Ishikawa (cell line): Measurements from ENCODE around the gene ZGRF1.
A peak's percentile ranks its signal among the peaks of the same experiment; 100 is the strongest.

Experiments
- EP300 ChIP-seq: IDR thresholded peaks from 2 replicates; pipeline ENCODE4 v1.6.1; 2012; ENCODE audit warnings: borderline replicate concordance
- TAF1 ChIP-seq: IDR thresholded peaks from 2 replicates; pipeline ENCODE4 v1.6.1; 2012; ENCODE audit warnings: low read depth, mild to moderate bottlenecking
- TF ChIP-seq, protein P1 (sequence below): IDR thresholded peaks from 2 replicates; pipeline ENCODE4 v1.6.1; 2012; ENCODE audit warnings: low read depth, mild to moderate bottlenecking
- TF ChIP-seq, protein P2 (sequence below): IDR thresholded peaks from 2 replicates; pipeline ENCODE4 v1.6.1; 2012

DNA sequence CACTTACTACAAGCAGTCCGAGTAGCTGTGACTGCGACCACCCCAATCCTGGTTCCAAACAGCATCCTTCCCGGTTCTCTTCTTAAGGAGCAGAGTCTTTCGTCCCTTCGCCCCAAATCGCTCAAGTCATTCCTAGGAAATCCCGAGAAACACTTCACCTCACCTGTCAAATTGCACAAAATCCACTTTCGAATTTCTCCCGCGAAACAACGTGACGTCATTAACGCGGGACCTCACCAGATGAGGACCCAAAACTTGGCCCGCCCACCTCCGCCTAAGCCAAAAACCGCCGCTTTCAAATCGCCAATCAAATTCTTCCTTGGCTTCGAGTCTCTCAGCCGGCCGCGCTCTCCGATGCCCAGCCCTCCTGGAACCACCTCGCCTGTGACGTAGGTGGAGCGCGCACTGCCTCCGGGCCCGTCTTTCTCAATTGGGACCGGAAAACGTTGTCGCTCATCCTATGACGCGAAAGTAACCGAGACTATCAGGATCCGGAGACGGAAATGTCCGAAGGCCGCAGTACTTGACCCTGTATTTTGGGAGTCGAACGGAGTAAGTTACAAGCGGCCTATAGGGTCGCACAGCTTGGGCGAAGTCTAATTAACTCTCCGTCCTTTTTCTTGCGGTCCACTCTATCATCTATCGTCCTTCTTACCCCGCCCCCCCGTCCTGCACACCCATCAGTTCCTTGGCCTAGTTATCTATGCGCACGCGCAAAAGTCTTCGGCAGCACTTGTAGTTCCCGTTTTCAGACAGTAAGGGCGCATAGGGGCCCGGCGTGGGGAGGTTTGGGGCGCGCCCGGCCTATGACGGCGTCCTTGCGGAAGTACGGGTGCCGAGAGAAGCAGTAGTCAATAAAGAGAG is at the start of gene ZGRF1, which contains the start of gene LARP7:
- 0 out of 2 replicates have a peak, but pooled peaks have one; percentile 14 for TF ChIP-seq EP300
- TF ChIP-seq TAF1, result peak; percentile 38
- TF ChIP-seq, protein P1, sequence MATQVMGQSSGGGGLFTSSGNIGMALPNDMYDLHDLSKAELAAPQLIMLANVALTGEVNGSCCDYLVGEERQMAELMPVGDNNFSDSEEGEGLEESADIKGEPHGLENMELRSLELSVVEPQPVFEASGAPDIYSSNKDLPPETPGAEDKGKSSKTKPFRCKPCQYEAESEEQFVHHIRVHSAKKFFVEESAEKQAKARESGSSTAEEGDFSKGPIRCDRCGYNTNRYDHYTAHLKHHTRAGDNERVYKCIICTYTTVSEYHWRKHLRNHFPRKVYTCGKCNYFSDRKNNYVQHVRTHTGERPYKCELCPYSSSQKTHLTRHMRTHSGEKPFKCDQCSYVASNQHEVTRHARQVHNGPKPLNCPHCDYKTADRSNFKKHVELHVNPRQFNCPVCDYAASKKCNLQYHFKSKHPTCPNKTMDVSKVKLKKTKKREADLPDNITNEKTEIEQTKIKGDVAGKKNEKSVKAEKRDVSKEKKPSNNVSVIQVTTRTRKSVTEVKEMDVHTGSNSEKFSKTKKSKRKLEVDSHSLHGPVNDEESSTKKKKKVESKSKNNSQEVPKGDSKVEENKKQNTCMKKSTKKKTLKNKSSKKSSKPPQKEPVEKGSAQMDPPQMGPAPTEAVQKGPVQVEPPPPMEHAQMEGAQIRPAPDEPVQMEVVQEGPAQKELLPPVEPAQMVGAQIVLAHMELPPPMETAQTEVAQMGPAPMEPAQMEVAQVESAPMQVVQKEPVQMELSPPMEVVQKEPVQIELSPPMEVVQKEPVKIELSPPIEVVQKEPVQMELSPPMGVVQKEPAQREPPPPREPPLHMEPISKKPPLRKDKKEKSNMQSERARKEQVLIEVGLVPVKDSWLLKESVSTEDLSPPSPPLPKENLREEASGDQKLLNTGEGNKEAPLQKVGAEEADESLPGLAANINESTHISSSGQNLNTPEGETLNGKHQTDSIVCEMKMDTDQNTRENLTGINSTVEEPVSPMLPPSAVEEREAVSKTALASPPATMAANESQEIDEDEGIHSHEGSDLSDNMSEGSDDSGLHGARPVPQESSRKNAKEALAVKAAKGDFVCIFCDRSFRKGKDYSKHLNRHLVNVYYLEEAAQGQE, result no peak
- TF ChIP-seq, protein P2, sequence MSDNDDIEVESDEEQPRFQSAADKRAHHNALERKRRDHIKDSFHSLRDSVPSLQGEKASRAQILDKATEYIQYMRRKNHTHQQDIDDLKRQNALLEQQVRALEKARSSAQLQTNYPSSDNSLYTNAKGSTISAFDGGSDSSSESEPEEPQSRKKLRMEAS, result peak; percentile 81
